HL-60 (cell line): ENCODE data around the gene CEP63.

Experiments used
- DNase-seq, 2 experiments: peaks; one replicate each; pipeline ENCODE4 v3.0.0-alpha.2; 2010 to 2020; ENCODE audit warnings: low read depth in 1 of 2, low spot score in 1 of 2
- H3K27ac ChIP-seq: fragments of 250-450 bp; sonication (Bioruptor Pico); replicated peaks from 2 replicates; pipeline ENCODE4 v1.5.1; 2020; ENCODE audit warnings: mild to moderate bottlenecking, moderate library complexity
- H3K27me3 ChIP-seq: fragments of 250-450 bp; sonication (Bioruptor Pico); 2 replicates; pipeline ENCODE4 v1.5.1; 2021; ENCODE audit warnings: mild to moderate bottlenecking, moderate library complexity; ENCODE audit not compliant: insufficient read depth, poor library complexity, severe bottlenecking
- H3K4me3 ChIP-seq: replicated peaks from 2 replicates; pipeline ENCODE4 v1.5.1; 2011; ENCODE audit warnings: mild to moderate bottlenecking, control low read depth, low read length; ENCODE audit not compliant: insufficient read depth
- GABPA ChIP-seq: IDR thresholded peaks from 2 replicates; pipeline ENCODE4 v1.6.1; 2012; ENCODE audit warnings: low read depth
- POLR2AphosphoS5 ChIP-seq: IDR thresholded peaks from 2 replicates; pipeline ENCODE4 v1.6.1; 2012; ENCODE audit warnings: low read depth
- REST ChIP-seq: IDR thresholded peaks from 2 replicates; pipeline ENCODE4 v1.6.1; 2012; ENCODE audit warnings: low read depth; ENCODE audit not compliant: insufficient replicate concordance
- SPI1 ChIP-seq: IDR thresholded peaks from 2 replicates; pipeline ENCODE4 v1.6.1; 2012; ENCODE audit warnings: low read depth, mild to moderate bottlenecking, borderline replicate concordance
- TF ChIP-seq, protein P1 (sequence below): IDR thresholded peaks from one replicate; pipeline ENCODE4 v1.5.1; 2011; ENCODE audit warnings: low read length, control low read depth, inconsistent platforms; ENCODE audit not compliant: insufficient read depth

Gene CEP63

GRCh38 chr3:134457376-134458074, 28.3 kb upstream of the CEP63 start:
- H3K27me3 ChIP-seq, result peaks cover 7% of the 10 kb centered on the region
- TF ChIP-seq POLR2AphosphoS5 (no peak), SPI1 (no peak), REST (no peak), GABPA (no peak)
- TF ChIP-seq, protein P1, sequence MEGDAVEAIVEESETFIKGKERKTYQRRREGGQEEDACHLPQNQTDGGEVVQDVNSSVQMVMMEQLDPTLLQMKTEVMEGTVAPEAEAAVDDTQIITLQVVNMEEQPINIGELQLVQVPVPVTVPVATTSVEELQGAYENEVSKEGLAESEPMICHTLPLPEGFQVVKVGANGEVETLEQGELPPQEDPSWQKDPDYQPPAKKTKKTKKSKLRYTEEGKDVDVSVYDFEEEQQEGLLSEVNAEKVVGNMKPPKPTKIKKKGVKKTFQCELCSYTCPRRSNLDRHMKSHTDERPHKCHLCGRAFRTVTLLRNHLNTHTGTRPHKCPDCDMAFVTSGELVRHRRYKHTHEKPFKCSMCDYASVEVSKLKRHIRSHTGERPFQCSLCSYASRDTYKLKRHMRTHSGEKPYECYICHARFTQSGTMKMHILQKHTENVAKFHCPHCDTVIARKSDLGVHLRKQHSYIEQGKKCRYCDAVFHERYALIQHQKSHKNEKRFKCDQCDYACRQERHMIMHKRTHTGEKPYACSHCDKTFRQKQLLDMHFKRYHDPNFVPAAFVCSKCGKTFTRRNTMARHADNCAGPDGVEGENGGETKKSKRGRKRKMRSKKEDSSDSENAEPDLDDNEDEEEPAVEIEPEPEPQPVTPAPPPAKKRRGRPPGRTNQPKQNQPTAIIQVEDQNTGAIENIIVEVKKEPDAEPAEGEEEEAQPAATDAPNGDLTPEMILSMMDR, result no peak
- H3K4me3 ChIP-seq, result no peak overlapping the region
- no peak for DNase-seq
- no peak overlapping the region for H3K27ac ChIP-seq

GRCh38 chr3:134458406-134458945, 27.4 kb upstream of the CEP63 start:
- H3K27me3 ChIP-seq, result peaks cover 7% of the 10 kb centered on the region
- no peak for TF ChIP-seq POLR2AphosphoS5
- no peak for TF ChIP-seq REST
- TF ChIP-seq, protein P1, result no peak
- no peak for TF ChIP-seq SPI1
- TF ChIP-seq GABPA, result no peak

GRCh38 chr3:134459562-134459961, 26.3 kb upstream of the CEP63 start:
- peaks cover 7% of the 10 kb centered on the region for H3K27me3 ChIP-seq
- DNase-seq, result no peak
- no peak for TF ChIP-seq GABPA
- TF ChIP-seq REST, result no peak
- TF ChIP-seq, protein P1, result no peak
- TF ChIP-seq SPI1, result no peak
- TF ChIP-seq POLR2AphosphoS5, result no peak
- no peak overlapping the region for H3K4me3 ChIP-seq
- no peak overlapping the region for H3K27ac ChIP-seq

More at GRCh38 chr3:134458406-134458945, 27.4 kb upstream of the CEP63 start:
- no peak overlapping the region for H3K4me3 ChIP-seq
- H3K27ac ChIP-seq, result no peak overlapping the region
- DNase-seq, result no peak
